Measurements from ENCODE around the gene CCDC191. TPM values are rescaled to one million over a fixed set of nuclear protein-coding genes. Genes with fewer than 3 reads are reported as not detected.

CCDC191 gene
- polyA plus RNA-seq, 1 donor from 2014 or later, result 13.3 TPM

- Mint-ChIP-seq H3K4me3 (no peak overlapping the region), H3K27ac (no peak overlapping the region), H3K4me1 (no peaks in the 10 kb centered on the region), H3K27me3 (no peaks in the 10 kb centered on the region), H3K36me3 (peaks cover 17% of the 10 kb centered on the region), H3K9me3 (peaks cover 0 to under 1% (median 0%) of the 10 kb centered on the region in 3 donors)
Measured at GRCh38 chr3:113966172-113966571, 90.2 kb downstream of the CCDC191 start.

GRCh38 chr3:113963879-113964278, 92.4 kb downstream of the CCDC191 start:
- Mint-ChIP-seq H3K9me3 (no peaks in the 10 kb centered on the region), H3K4me1 (peaks cover 0 to 2% (median 0%) of the 10 kb centered on the region in 3 donors), H3K36me3 (peaks cover 18% of the 10 kb centered on the region), H3K27ac (no peak overlapping the region), H3K4me3 (no peak overlapping the region), H3K27me3 (no peaks in the 10 kb centered on the region)

GRCh38 chr3:113954091-113954685, 102.1 kb downstream of the CCDC191 start:
- peaks cover 8 to 17% (median 17%) of the 10 kb centered on the region in 3 donors for H3K4me1 Mint-ChIP-seq
- peaks cover 0 to 3% (median 0%) of the 10 kb centered on the region in 3 donors for H3K9me3 Mint-ChIP-seq
- H3K27me3 Mint-ChIP-seq, result no peaks in the 10 kb centered on the region
- peaks cover 14% of the 10 kb centered on the region for H3K36me3 Mint-ChIP-seq
- no peak overlapping the region for H3K4me3 Mint-ChIP-seq
- no peak overlapping the region for H3K27ac Mint-ChIP-seq

- Mint-ChIP-seq H3K27ac (no peak overlapping the region), H3K36me3 (peaks cover 14% of the 10 kb centered on the region), H3K4me3 (no peak overlapping the region), H3K27me3 (no peaks in the 10 kb centered on the region), H3K9me3 (peaks cover 0 to 3% (median 0%) of the 10 kb centered on the region in 3 donors), H3K4me1 (peaks cover 13 to 22% (median 18%) of the 10 kb centered on the region in 3 donors)
Measured at GRCh38 chr3:113953677-113954076, 102.6 kb downstream of the CCDC191 start.

GRCh38 chr3:113952921-113953320, 103.4 kb downstream of the CCDC191 start:
- Mint-ChIP-seq H3K9me3 (peaks cover 0 to 3% (median 0%) of the 10 kb centered on the region in 3 donors), H3K36me3 (peaks cover 14% of the 10 kb centered on the region), H3K4me3 (peak overlapping the region in 2 of 4 donors; percentile 4 to 53), H3K4me1 (peaks cover 16 to 24% (median 20%) of the 10 kb centered on the region in 3 donors), H3K27ac (no peak overlapping the region), H3K27me3 (no peaks in the 10 kb centered on the region)

GRCh38 chr3:113948015-113948917, 108.1 kb downstream of the CCDC191 start:
- H3K9me3 Mint-ChIP-seq, result peaks cover 0 to 3% (median 0%) of the 10 kb centered on the region in 3 donors
- peak overlapping the region; percentile 5 to 87 (median 76) for H3K27ac Mint-ChIP-seq
- peak overlapping the region; percentile 80 to 88 (median 86) for H3K4me3 Mint-ChIP-seq

GRCh38 chr3:113947372-113948014, 108.8 kb downstream of the CCDC191 start, which contains the start of gene ZDHHC23:
ZDHHC23 (plus strand) TSS chr3:113948013; CDS start chr3:113948803, 790 bp downstream.
- Mint-ChIP-seq H3K4me3 (peak within 1 kb of the TSS; percentile 87 to 95 (median 92)), H3K36me3 (peaks cover 5% of the 10 kb centered on the region), H3K27me3 (no peaks in the 10 kb centered on the region), H3K27ac (peak within 1 kb of the TSS; percentile 87 to 91 (median 91)), H3K4me1 (peaks cover 10 to 20% (median 16%) of the 10 kb centered on the region in 3 donors), H3K9me3 (peaks cover 0 to 3% (median 0%) of the 10 kb centered on the region in 3 donors)

More at GRCh38 chr3:113948015-113948917, 108.1 kb downstream of the CCDC191 start:
- peaks cover 12% of the 10 kb centered on the region for H3K36me3 Mint-ChIP-seq
- H3K4me1 Mint-ChIP-seq, result peaks cover 15 to 26% (median 16%) of the 10 kb centered on the region in 3 donors
- H3K27me3 Mint-ChIP-seq, result no peaks in the 10 kb centered on the region

- no peaks in the 10 kb centered on the region for H3K9me3 Mint-ChIP-seq
- H3K27me3 Mint-ChIP-seq, result no peaks in the 10 kb centered on the region
- no peaks in the 10 kb centered on the region for H3K36me3 Mint-ChIP-seq
- H3K4me1 Mint-ChIP-seq, result peaks cover 10 to 16% (median 16%) of the 10 kb centered on the region in 3 donors
- H3K27ac Mint-ChIP-seq, result peak overlapping the region; percentile 86 to 91 (median 91)
- peak overlapping the region; percentile 87 to 95 (median 92) for H3K4me3 Mint-ChIP-seq
Measured at GRCh38 chr3:113946831-113947230, 109.5 kb downstream of the CCDC191 start.

- Mint-ChIP-seq H3K27ac (peak overlapping the region in 1 of 3 donors; percentile 55), H3K9me3 (peaks cover 5 to 18% (median 6%) of the 10 kb centered on the region in 3 donors), H3K4me1 (peaks cover 0 to 15% (median 8%) of the 10 kb centered on the region in 3 donors), H3K4me3 (no peak overlapping the region), H3K36me3 (peaks cover 25% of the 10 kb centered on the region), H3K27me3 (no peaks in the 10 kb centered on the region)
Measured at GRCh38 chr3:113927556-113927955, 128.8 kb downstream of the CCDC191 start.

- no peaks in the 10 kb centered on the region for H3K9me3 Mint-ChIP-seq
- no peak overlapping the region for H3K4me3 Mint-ChIP-seq
- peaks cover 1% of the 10 kb centered on the region for H3K36me3 Mint-ChIP-seq
- H3K27ac Mint-ChIP-seq, result no peak overlapping the region
- H3K27me3 Mint-ChIP-seq, result no peaks in the 10 kb centered on the region
- H3K4me1 Mint-ChIP-seq, result peaks cover 0 to 6% (median 3%) of the 10 kb centered on the region in 3 donors
Measured at GRCh38 chr3:113914646-113915045, 141.7 kb downstream of the CCDC191 start.

Other genes starting within 250 kb of the CCDC191 start
- gene GRAMD1C, start 217.7 kb downstream of the CCDC191 start, polyA plus RNA-seq, result 11.8 TPM
- 4.1 TPM for gene ZDHHC23, start 108.5 kb downstream of the CCDC191 start, polyA plus RNA-seq
- gene QTRT2, start 211 bp upstream of the CCDC191 start, polyA plus RNA-seq, result 25.4 TPM
- not detected for gene DRD3, start 122.5 kb upstream of the CCDC191 start, polyA plus RNA-seq
- gene ZNF80, start 181.1 kb upstream of the CCDC191 start, polyA plus RNA-seq, result not detected
- 0.86 TPM for gene TIGIT, start 237.5 kb upstream of the CCDC191 start, polyA plus RNA-seq